Measurements from ENCODE around the gene LCN12.

DNA sequence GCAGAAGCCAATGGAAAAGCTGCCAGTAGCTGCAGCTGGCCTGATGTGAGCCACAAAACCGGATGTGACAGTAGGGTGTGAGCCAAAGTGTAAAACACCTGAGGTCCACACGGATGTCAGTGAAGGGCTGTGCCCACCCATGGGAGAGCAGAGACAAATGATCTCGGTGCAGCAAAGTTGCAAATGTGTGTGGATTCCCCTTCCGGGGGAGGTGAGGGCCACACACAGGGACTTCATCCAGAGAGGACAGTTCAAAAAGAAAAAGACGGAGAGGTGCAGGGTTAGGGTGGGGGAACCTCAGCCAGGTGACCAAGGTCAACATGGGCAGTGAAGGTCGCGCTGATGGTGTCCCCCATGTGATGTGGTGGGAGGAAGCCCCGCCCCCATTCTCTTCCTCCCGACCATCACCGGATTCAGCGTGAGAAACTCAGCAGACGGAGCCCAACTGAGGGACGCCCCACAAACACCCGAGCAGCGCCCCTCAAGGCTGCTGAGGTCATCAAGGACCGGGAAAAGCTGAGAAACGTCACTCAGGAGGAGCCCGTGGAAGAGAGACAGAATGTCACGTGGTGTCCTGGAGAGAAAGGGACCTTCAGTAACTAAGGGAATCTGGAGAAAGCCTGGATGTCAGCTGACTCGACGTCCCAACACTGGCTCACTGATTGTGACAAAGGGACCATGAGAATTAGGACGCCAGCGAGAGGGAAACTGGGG is 13.9 kb downstream of the LCN12 start:
- TF ChIP-seq GATA3 (IDR thresholded peaks at IDR 0.05; ENCODE audit: low read depth, low read length): no peak
- TF ChIP-seq GATA2 (IDR thresholded peaks at IDR 0.05; ENCODE audit: low read depth, low read length): no peak

Data from SH-SY5Y (cell line).